Breast epithelium (tissue), 3 donors: ENCODE results near the gene VPS13A.

Experiments
- POLR2A ChIP-seq: fragments of 450-650 bp; IDR thresholded peaks from one replicate; pipeline ENCODE4 v1.6.1; 2016; ENCODE audit warnings: antibody characterized with exemption, mild to moderate bottlenecking, moderate library complexity
- TF ChIP-seq, protein P1 (sequence below), 3 donors: fragments of 450-650 bp; IDR thresholded peaks; one replicate each; pipeline ENCODE4 v1.5.1; 2016 to 2017; ENCODE audit warnings: antibody characterized with exemption in 3 of 3, mild to moderate bottlenecking in 3 of 3, moderate library complexity in 3 of 3

DNA sequence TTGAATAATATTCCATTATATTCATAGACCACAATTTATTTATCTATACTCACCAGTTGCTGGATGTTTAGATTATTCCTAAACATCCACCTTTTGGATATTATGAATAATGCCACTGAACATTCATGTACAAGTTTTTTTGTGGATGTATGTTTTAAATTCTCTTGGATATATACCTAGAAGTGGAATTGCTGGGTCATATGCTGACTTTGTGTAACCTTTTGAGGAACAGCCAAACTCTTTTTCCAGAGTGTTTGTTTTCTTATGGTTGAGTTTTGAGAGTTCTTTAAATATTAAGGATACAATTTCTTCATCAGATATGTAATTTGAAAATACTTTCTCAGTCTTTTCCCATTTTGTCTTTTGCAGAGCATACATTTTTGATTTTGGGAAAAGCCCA, 2.7 kb downstream of the VPS13A start:
- TF ChIP-seq, protein P1, sequence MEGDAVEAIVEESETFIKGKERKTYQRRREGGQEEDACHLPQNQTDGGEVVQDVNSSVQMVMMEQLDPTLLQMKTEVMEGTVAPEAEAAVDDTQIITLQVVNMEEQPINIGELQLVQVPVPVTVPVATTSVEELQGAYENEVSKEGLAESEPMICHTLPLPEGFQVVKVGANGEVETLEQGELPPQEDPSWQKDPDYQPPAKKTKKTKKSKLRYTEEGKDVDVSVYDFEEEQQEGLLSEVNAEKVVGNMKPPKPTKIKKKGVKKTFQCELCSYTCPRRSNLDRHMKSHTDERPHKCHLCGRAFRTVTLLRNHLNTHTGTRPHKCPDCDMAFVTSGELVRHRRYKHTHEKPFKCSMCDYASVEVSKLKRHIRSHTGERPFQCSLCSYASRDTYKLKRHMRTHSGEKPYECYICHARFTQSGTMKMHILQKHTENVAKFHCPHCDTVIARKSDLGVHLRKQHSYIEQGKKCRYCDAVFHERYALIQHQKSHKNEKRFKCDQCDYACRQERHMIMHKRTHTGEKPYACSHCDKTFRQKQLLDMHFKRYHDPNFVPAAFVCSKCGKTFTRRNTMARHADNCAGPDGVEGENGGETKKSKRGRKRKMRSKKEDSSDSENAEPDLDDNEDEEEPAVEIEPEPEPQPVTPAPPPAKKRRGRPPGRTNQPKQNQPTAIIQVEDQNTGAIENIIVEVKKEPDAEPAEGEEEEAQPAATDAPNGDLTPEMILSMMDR (IDR thresholded peaks at IDR 0.05) = no peak
- TF ChIP-seq POLR2A = no peak
